Panc1 (cell line): ENCODE results near the gene SPINK8. TPM values are rescaled to one million over a fixed set of nuclear protein-coding genes. Genes with fewer than 3 reads are reported as not detected.

Experiments used
- ATAC-seq: fragments of 200-7000 bp; cut with Tn5 transposase; 2 replicates; pipeline ENCODE4 v1.9.1; 2020; ENCODE audit warnings: mild to moderate bottlenecking, moderate library complexity
- BruUV-seq: library from RNA; stranded (reverse); fragments of 400-500 nt; replicated peaks from 2 replicates; lab custom pipeline; 2021; lab: Mats Ljungman, UMichigan
- CTCF ChIA-PET: fragments of 300-600 bp; sonication (Branson Sonifier 250); formaldehyde crosslinking; loops from one replicate; lab custom pipeline; 2022; ENCODE audit warnings: antibody characterized with exemption; lab: Charles Lee
- POLR2A ChIA-PET: fragments of 300-600 bp; sonication (Branson Sonifier 250); formaldehyde crosslinking; loops from one replicate; lab custom pipeline; 2022; ENCODE audit warnings: antibody characterized with exemption; lab: Charles Lee
- DNase-seq: peaks from one replicate; pipeline ENCODE4 v3.0.0-alpha.2; 2010; ENCODE audit warnings: low read depth, low spot score
- H3K27ac ChIP-seq: 2 replicates; pipeline ENCODE4 v1.5.1; 2011; ENCODE audit warnings: mild to moderate bottlenecking, low read length, inconsistent platforms
- H3K27me3 ChIP-seq: fragments of 200-500 bp; sonication (Bioruptor generic); 2 replicates; pipeline ENCODE4 v1.6.0; 2014; ENCODE audit warnings: low read length, inconsistent platforms; ENCODE audit not compliant: control insufficient read depth, insufficient read depth
- H3K36me3 ChIP-seq: fragments of 200-500 bp; sonication (Bioruptor generic); 2 replicates; pipeline ENCODE4 v1.5.1; 2014; ENCODE audit warnings: inconsistent platforms, mild to moderate bottlenecking, low read length, moderate library complexity; ENCODE audit not compliant: control insufficient read depth, insufficient read depth
- H3K4me1 ChIP-seq: 2 replicates; pipeline ENCODE4 v1.5.1; 2011; ENCODE audit warnings: inconsistent platforms, mild to moderate bottlenecking, low read length, moderate library complexity; ENCODE audit not compliant: control insufficient read depth, insufficient read depth
- H3K4me3 ChIP-seq, 2 experiments: 2 replicates each; pipeline ENCODE4 v1.5.1; 2011 to 2012; ENCODE audit warnings: low read depth in 2 of 2, low read length in 2 of 2, mild to moderate bottlenecking in 2 of 2, inconsistent platforms in 1 of 2, moderate library complexity in 1 of 2
- H3K9me3 ChIP-seq: fragments of 200-500 bp; sonication (Bioruptor generic); 2 replicates; pipeline ENCODE4 v1.5.1; 2014; ENCODE audit warnings: low read depth, mild to moderate bottlenecking, inconsistent platforms, low read length, moderate library complexity; ENCODE audit not compliant: control insufficient read depth, insufficient read depth
- POLR2AphosphoS5 ChIP-seq: IDR thresholded peaks from 2 replicates; pipeline ENCODE4 v1.6.1; 2012; ENCODE audit warnings: mild to moderate bottlenecking, low read depth, low read length, moderate library complexity
- SIN3A ChIP-seq: IDR thresholded peaks from 2 replicates; pipeline ENCODE4 v1.6.1; 2012; ENCODE audit warnings: low read depth, mild to moderate bottlenecking, low read length, moderate library complexity, borderline replicate concordance; ENCODE audit not compliant: insufficient read depth
- TCF7L2 ChIP-seq: IDR thresholded peaks from 2 replicates; pipeline ENCODE4 v1.6.1; 2011; ENCODE audit warnings: mild to moderate bottlenecking, low read depth, low read length, inconsistent platforms
- in situ Hi-C: cut with HindIII; loops from 2 replicates; pipeline ENCODE4 v1.10.0; 2016; ENCODE audit warnings: low sequenced_read_pairs, low pct_unique_long_range_greater_than_20kb
- intact Hi-C: fragments of 100-400 bp; cut with micrococcal nuclease; formaldehyde crosslinking; loops from one replicate; pipeline ENCODE4 v1.10.0; 2022; ENCODE audit not compliant: unreplicated experiment
- total RNA-seq: library from RNA; stranded (reverse); gene quantifications from one replicate; pipeline ENCODE4 v1.2.1, GENCODE V29; 2021; ENCODE audit not compliant: unreplicated experiment
- TF ChIP-seq, protein P1 (sequence below): fragments of 450-650 bp; IDR thresholded peaks from 2 replicates; pipeline ENCODE4 v1.5.1; 2017; ENCODE audit warnings: mild to moderate bottlenecking
- TF ChIP-seq, protein P2 (sequence below), 2 experiments: IDR thresholded peaks; 2 replicates each; pipeline ENCODE4 v1.6.1; 2011 to 2012; ENCODE audit warnings: low read depth in 2 of 2, control low read depth in 1 of 2, low read length in 1 of 2, mild to moderate bottlenecking in 1 of 2, moderate library complexity in 1 of 2; ENCODE audit not compliant: insufficient read depth in 1 of 2

Gene SPINK8
- total RNA-seq, 1 experiment from 2014 or later = not detected

DNA sequence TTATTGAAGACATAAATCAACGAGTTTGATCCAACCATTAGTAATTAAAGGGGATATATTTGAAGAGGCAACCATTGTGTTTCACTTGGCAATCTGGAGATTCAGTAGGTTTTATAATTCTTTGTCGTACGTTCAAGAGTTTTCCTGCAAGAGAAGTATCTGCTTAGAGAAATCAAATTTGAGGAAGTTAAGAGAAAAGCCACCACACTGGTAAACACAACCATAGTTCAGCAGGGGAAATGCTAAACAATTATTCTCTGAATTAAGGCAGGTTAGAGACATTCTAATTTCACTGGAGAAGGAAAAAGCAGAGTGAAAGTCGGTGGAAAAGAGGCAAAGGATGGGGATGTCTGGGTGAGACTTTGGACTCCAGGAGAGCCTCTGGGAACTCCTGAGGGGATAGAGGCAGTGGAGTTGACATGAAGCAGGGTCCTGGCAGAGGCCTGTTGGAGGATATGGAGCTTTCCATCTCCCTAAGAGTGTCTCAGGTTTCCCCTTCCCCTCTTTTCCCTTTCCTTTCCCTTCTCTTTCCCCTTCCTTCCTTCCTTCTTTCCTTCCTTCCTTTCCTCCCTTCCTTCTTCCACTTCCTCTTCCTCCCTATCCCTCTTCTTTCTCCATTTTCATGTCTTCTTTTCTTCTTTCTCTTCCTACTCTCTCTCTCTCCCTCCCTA, 26.5 kb downstream of the SPINK8 start:
- Histone ChIP-seq H3K27me3 (peaks cover 5% of the 10 kb centered on the region; the same call in 1 of the 2 replicates), H3K36me3 (no peaks in the 10 kb centered on the region), H3K4me1 (no peaks in the 10 kb centered on the region; the same call in 1 of the 2 replicates), H3K27ac (no peak overlapping the region), H3K4me3 (no peak overlapping the region), H3K9me3 (no peaks in the 10 kb centered on the region)
- BruUV-seq = no TSS peak
- in situ Hi-C loops (no loop called here), intact Hi-C loops (no loop called here)
- no peak for ATAC-seq
- ChIA-PET POLR2A (no interaction called here), CTCF (no interaction called here)
- TF ChIP-seq POLR2AphosphoS5 (no peak), SIN3A (no peak), TCF7L2 (no peak)
- TF ChIP-seq, protein P1, sequence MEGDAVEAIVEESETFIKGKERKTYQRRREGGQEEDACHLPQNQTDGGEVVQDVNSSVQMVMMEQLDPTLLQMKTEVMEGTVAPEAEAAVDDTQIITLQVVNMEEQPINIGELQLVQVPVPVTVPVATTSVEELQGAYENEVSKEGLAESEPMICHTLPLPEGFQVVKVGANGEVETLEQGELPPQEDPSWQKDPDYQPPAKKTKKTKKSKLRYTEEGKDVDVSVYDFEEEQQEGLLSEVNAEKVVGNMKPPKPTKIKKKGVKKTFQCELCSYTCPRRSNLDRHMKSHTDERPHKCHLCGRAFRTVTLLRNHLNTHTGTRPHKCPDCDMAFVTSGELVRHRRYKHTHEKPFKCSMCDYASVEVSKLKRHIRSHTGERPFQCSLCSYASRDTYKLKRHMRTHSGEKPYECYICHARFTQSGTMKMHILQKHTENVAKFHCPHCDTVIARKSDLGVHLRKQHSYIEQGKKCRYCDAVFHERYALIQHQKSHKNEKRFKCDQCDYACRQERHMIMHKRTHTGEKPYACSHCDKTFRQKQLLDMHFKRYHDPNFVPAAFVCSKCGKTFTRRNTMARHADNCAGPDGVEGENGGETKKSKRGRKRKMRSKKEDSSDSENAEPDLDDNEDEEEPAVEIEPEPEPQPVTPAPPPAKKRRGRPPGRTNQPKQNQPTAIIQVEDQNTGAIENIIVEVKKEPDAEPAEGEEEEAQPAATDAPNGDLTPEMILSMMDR = no peak
- TF ChIP-seq, protein P2, sequence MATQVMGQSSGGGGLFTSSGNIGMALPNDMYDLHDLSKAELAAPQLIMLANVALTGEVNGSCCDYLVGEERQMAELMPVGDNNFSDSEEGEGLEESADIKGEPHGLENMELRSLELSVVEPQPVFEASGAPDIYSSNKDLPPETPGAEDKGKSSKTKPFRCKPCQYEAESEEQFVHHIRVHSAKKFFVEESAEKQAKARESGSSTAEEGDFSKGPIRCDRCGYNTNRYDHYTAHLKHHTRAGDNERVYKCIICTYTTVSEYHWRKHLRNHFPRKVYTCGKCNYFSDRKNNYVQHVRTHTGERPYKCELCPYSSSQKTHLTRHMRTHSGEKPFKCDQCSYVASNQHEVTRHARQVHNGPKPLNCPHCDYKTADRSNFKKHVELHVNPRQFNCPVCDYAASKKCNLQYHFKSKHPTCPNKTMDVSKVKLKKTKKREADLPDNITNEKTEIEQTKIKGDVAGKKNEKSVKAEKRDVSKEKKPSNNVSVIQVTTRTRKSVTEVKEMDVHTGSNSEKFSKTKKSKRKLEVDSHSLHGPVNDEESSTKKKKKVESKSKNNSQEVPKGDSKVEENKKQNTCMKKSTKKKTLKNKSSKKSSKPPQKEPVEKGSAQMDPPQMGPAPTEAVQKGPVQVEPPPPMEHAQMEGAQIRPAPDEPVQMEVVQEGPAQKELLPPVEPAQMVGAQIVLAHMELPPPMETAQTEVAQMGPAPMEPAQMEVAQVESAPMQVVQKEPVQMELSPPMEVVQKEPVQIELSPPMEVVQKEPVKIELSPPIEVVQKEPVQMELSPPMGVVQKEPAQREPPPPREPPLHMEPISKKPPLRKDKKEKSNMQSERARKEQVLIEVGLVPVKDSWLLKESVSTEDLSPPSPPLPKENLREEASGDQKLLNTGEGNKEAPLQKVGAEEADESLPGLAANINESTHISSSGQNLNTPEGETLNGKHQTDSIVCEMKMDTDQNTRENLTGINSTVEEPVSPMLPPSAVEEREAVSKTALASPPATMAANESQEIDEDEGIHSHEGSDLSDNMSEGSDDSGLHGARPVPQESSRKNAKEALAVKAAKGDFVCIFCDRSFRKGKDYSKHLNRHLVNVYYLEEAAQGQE (IDR thresholded peaks at IDR 0.05; ENCODE audit: insufficient read depth in 1 of 2, low read depth in 2 of 2, low read length in 1 of 2) = no peak
- no peak for DNase-seq

DNA sequence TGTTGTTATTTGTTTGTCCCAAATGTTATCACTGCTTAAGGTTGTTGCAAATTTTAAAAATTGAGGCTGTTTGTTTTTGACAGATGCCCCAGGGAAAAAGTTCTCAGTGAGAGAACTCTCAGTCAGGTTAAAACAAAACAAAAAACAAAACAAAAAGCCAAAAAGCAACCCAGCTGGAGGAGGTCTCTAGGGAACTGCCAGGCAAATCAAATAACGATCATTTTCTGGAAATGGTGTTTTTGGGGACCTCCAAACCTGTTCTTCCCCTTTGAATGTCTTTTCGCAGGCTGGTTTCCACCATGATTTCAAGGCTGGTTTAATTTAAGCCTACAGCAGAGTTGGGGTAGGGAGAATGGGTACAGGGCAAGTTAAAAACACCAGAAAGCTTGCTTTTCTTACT, 27.2 kb downstream of the SPINK8 start:
- no peaks in the 10 kb centered on the region for H3K36me3 ChIP-seq
- no peak overlapping the region for H3K4me3 ChIP-seq
- peaks cover 5% of the 10 kb centered on the region; the same call in 1 of the 2 replicates for H3K27me3 ChIP-seq
- ChIA-PET CTCF (no interaction called here), POLR2A (no interaction called here)
- no peak for TF ChIP-seq POLR2AphosphoS5
- TF ChIP-seq TCF7L2 = no peak
- TF ChIP-seq, protein P2 (IDR thresholded peaks at IDR 0.05; ENCODE audit: insufficient read depth in 1 of 2, low read depth in 2 of 2, low read length in 1 of 2) = no peak
- TF ChIP-seq, protein P1 = no peak
- TF ChIP-seq SIN3A = no peak
- intact Hi-C loops (no loop called here), in situ Hi-C loops (no loop called here)
- ATAC-seq (no peak), DNase-seq (no peak)
- no TSS peak for BruUV-seq
- H3K27ac ChIP-seq = no peak overlapping the region
- H3K9me3 ChIP-seq = no peaks in the 10 kb centered on the region
- no peaks in the 10 kb centered on the region; the same call in 1 of the 2 replicates for H3K4me1 ChIP-seq
